DND-41 (cell line): ENCODE results near the gene RALGDS.

Source experiments
- EZH2 ChIP-seq: IDR thresholded peaks from 3 replicates; pipeline ENCODE4 v1.6.1; 2012; ENCODE audit warnings: borderline replicate concordance, low read depth, mild to moderate bottlenecking, moderate library complexity, low read length, inconsistent platforms; ENCODE audit not compliant: severe bottlenecking
- TF ChIP-seq, protein P1 (sequence below): IDR thresholded peaks from 2 replicates; pipeline ENCODE4 v1.5.1; 2012; ENCODE audit warnings: borderline replicate concordance, low read length, moderate library complexity, mild to moderate bottlenecking; ENCODE audit not compliant: poor library complexity, severe bottlenecking; ENCODE audit errors: extremely low read depth

DNA sequence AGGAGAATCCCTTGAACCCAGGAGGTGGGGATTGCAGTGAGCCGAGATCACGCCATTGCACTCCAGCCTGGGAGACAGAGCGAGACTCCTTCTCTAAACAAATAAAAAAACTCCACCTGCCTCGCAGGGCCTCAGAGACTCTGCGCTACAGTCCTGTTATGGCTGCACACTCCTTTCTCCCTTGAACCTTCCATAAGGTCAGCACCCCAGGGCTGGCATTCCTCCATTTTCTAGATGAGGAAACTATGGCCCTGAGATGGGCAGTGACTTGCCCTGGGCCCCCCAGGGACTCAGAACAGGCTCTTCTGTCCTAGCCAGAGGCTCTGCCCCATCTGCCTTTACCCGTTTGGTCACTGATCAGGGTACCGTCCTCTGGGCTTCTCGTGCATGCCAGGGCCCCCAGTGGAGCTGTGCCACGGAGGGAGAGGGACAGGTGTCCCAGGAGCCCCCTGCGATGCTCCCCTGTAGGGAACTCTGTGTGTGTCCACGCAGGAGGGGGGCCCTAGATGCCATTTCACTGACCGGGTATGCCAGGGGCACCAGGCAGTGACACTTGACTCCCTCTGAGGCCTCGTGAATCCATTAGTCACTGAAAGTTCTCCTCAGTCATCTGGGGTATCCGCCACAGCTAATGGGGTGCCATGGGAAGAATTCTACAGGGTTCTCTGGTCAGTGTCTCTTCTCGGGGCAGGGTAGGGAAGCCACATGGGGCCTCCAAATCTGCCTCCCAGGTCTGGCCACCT is 16.2 kb downstream of the RALGDS start:
- TF ChIP-seq, protein P1, sequence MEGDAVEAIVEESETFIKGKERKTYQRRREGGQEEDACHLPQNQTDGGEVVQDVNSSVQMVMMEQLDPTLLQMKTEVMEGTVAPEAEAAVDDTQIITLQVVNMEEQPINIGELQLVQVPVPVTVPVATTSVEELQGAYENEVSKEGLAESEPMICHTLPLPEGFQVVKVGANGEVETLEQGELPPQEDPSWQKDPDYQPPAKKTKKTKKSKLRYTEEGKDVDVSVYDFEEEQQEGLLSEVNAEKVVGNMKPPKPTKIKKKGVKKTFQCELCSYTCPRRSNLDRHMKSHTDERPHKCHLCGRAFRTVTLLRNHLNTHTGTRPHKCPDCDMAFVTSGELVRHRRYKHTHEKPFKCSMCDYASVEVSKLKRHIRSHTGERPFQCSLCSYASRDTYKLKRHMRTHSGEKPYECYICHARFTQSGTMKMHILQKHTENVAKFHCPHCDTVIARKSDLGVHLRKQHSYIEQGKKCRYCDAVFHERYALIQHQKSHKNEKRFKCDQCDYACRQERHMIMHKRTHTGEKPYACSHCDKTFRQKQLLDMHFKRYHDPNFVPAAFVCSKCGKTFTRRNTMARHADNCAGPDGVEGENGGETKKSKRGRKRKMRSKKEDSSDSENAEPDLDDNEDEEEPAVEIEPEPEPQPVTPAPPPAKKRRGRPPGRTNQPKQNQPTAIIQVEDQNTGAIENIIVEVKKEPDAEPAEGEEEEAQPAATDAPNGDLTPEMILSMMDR: no peak
- TF ChIP-seq EZH2: no peak
